ENCODE measurements around the gene SPIB.

The SPIB gene

GRCh38 chr19:50406156-50406820 is 12.4 kb upstream of the SPIB start:
- DNase-seq (ENCODE audit: low read depth), result no peak
- H3K4me3 ChIP-seq (ENCODE audit: control insufficient read depth, low read depth, low read length), result no peak overlapping the region
- no peak for TF ChIP-seq CTCF (IDR thresholded peaks at IDR 0.05; ENCODE audit: control insufficient read depth, insufficient read depth, low read depth, low read length, missing control alignments)

- no peak overlapping the region for H3K4me3 ChIP-seq (ENCODE audit: control insufficient read depth, low read depth, low read length)
- DNase-seq (ENCODE audit: low read depth), result no peak
- TF ChIP-seq CTCF (IDR thresholded peaks at IDR 0.05; ENCODE audit: control insufficient read depth, insufficient read depth, low read depth, low read length, missing control alignments), result no peak
Measured at GRCh38 chr19:50406829-50407228, 11.9 kb upstream of the SPIB start.

DNA sequence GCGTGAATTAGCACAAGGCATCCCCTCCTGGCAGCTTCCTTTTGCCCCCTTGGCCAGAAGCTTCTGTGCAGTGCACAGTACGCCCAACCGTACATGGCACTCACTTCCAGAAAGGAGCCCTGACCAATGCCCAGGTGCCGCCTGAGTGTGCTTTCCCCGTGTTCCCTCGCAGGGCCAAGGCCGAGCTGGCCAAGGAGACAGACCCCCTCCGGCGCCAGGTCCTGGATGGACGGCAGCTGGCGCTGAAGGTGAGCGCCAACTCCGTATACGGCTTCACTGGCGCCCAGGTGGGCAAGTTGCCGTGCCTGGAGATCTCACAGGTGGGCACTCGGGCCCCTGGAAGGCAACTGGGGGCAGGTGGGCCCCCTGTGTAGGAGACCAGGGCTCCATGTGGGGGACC is 9.4 kb upstream of the SPIB start:
- no peak for TF ChIP-seq CTCF (IDR thresholded peaks at IDR 0.05; ENCODE audit: control insufficient read depth, insufficient read depth, low read depth, low read length, missing control alignments)
- no peak overlapping the region for H3K4me3 ChIP-seq (ENCODE audit: control insufficient read depth, low read depth, low read length)

GRCh38 chr19:50410109-50410508 is 8.6 kb upstream of the SPIB start:
- TF ChIP-seq CTCF (IDR thresholded peaks at IDR 0.05; ENCODE audit: control insufficient read depth, insufficient read depth, low read depth, low read length, missing control alignments), result no peak
- H3K4me3 ChIP-seq (ENCODE audit: control insufficient read depth, low read depth, low read length), result no peak overlapping the region
- no peak for DNase-seq (ENCODE audit: low read depth)

More for the DNA sequence above, 9.4 kb upstream of the SPIB start:
- no peak for DNase-seq (ENCODE audit: low read depth)

GRCh38 chr19:50412419-50412818 is 6.3 kb upstream of the SPIB start:
- no peak overlapping the region for H3K4me3 ChIP-seq (ENCODE audit: control insufficient read depth, low read depth, low read length)
- DNase-seq (ENCODE audit: low read depth), result no peak
- TF ChIP-seq CTCF (IDR thresholded peaks at IDR 0.05; ENCODE audit: control insufficient read depth, insufficient read depth, low read depth, low read length, missing control alignments), result no peak

GRCh38 chr19:50413096-50413495 is 5.6 kb upstream of the SPIB start:
- no peak overlapping the region for H3K4me3 ChIP-seq (ENCODE audit: control insufficient read depth, low read depth, low read length)
- no peak for TF ChIP-seq CTCF (IDR thresholded peaks at IDR 0.05; ENCODE audit: control insufficient read depth, insufficient read depth, low read depth, low read length, missing control alignments)

More at GRCh38 chr19:50413096-50413495, 5.6 kb upstream of the SPIB start:
- no peak for DNase-seq (ENCODE audit: low read depth)
